HG03135 (cell line): ENCODE results near the gene DYNLT1.
"Not testable (repeated sequence)": the region's sequence is repeated elsewhere in the genome, so short reads cannot be mapped to it uniquely, and the experiment has no call there.

Experiments
- ATAC-seq: cut with Tn5 transposase; IDR thresholded peaks from one replicate; pipeline ENCODE4 v1.9.1; 2021; ENCODE audit warnings: mild to moderate bottlenecking, moderate library complexity; ENCODE audit not compliant: unreplicated experiment

Gene DYNLT1

GRCh38 chr6:158642097-158642601, 2.4 kb downstream of the DYNLT1 start:
- ATAC-seq = no peak

DNA sequence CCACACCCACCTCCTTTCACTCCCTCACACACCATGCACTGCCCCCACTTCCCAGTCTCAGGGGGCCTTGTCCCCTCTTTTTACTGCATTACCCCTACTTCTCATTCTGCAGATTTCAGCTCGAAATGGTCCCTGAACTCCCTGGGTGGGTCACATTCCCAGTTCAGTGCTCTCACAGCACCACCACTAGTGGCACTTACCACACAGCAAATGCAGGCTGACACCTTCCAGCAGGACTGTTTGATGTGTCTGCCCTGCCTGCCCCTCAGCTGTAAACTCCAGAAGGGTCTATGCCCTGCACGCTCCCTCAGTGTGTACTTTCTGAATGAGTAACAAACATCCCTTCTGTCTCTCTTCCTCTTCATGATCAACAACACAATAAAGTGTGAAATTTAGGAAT, 4.0 kb downstream of the DYNLT1 start:
- no peak for ATAC-seq

GRCh38 chr6:158639056-158639455, 5.5 kb downstream of the DYNLT1 start:
- no peak for ATAC-seq

DNA sequence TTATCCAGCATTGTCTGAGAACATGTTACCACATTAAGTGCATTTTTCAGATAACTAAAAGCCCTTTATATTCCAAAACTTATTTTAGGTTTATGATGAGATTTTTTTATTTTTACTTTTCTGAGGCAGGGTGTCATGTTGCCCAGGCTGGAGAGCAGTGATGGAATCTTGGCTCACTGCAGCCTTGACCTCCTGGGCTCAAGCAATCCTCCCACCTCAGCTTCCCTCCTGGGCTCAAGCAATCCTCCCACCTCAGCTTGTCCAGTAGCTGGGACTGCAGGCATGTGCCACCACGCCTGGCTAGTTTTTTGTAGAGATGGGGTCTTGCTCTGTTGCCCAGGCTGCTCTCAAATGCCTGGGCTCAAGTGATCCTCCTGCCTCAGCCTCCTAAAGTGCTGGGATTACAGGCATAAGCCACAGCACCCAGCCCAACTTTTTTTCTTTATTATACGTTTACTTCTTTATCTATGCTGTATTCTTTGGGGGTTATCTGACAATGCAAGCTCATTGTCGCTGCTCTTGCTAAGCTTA, 6.2 kb downstream of the DYNLT1 start:
- no peak for ATAC-seq

DNA sequence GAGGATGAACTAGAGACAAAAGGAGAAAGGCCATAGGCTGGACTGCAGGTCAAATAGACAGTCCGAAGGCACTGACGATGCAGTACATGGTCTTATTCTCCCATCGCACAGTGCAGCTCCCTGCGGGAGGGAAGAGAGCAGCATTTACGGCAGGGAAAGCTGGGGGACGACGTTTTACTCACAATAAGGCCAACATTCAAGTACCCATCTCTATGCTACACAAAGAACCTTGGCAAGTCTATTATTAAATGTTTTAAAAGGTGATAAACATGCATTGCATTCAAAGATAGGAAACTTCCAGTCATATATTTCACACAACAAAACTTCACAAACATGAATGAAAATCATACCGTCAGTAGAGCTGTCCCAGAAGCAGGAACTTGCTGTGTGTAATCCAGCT, 7.8 kb downstream of the DYNLT1 start:
- ATAC-seq = no peak

GRCh38 chr6:158635427-158636073, 9.0 kb downstream of the DYNLT1 start:
- ATAC-seq = no peak

DNA sequence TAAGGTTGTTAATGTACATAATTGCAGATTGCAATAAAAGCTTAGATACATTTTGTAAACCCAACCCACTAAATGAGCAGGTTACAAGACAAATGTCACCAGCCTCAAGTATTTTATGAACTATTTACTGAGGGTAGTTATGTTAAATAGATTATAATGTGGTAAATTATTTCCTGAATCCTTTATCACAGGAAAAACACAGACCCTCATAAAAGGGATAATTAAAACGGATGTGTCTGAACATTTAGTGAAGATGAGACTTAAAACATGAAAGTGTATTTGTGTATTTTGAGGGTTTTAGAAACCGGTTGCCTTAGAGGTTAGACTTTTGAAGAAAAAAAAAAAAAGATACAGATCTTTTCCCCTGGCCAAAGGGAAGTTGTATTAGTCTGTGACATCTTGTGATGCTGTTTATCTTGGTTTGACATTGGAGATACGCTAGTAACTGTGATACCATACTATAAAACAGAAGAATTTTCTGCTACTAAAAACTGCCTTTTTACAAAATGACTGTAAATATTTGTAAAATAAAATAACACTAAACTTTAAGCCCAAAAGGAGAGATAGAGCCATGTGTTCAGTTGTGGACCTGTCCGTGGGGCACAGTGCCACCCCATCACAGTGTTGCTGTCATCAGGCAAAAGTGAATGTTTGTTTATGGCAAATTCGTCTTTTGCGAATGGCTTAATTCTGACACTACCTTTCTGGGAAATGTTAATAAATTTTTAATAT, 9.7 kb downstream of the DYNLT1 start:
- ATAC-seq = no peak

- no peak for ATAC-seq
These were observed 11.4 kb downstream of the DYNLT1 start for GRCh38 chr6:158633127-158633526.

DNA sequence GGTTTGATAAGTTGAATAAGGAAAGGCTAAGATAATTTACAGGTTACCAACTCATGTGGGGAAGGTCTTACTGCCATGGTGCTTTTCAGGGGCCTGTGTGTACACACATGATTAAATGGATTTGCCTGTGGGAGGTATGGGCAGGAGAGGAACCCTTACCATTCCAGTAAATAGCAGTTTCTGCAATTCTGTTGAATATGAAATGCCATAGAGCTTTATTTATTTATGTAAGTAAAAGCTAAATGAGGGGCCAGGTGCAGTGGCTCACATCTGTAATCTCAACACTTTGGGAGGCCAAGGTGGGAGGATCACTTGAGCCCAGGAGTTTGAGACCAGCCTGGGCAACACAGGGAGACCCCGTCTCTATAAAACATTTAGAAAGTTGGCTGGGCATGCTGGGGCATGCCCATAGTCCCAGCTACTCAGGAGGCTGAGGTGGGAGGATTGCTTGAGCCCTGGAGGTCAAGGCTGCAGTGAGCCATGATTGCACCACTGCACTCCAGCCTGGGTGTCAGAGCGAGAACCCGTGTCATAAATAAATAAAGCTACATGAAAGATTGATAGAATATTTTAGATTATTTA, 11.9 kb downstream of the DYNLT1 start:
- ATAC-seq = not testable (repeated sequence)

DNA sequence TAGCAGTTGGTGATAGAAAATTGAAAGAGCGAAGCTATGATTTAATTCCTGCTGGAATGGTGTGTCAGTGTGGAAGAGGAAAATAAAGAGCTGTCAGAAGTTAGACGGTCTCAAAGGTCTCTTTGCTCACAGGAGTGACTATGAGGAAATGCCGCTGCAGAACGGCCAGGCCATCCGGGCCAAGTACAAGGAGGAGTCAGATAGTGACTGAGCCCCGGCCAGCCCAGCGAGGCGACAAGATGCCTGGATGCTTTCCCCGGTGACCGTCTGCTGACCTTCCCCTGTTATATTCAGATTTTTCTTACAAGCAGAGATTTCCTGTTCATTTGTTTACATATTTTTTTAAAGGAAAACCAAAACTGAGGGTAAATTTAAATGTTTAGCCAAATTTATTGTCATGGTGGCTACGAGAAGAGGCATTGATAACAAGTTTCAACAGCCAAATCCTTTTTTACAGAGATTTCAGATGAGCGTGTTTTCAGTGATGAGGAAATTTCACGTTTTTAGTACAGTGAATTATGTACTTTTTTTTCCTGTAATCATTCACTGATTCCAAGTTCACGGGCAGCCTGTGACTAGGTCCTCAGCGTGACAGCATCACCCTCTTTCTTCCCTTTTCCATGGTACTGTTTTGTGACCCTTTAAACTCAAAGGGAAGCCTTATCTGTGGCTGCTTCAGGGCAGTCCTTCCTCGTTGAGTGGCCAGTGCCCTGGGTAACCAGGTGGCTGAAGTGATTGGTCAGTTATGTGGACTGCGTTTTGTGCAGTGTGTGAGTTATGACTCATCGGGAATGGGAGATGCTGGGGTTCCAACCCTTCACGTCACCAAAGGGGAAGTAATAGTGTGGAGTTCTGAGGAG, 12.6 kb downstream of the DYNLT1 start:
- no peak for ATAC-seq

- ATAC-seq = no peak
These were observed 13.5 kb downstream of the DYNLT1 start for GRCh38 chr6:158630938-158631616.

DNA sequence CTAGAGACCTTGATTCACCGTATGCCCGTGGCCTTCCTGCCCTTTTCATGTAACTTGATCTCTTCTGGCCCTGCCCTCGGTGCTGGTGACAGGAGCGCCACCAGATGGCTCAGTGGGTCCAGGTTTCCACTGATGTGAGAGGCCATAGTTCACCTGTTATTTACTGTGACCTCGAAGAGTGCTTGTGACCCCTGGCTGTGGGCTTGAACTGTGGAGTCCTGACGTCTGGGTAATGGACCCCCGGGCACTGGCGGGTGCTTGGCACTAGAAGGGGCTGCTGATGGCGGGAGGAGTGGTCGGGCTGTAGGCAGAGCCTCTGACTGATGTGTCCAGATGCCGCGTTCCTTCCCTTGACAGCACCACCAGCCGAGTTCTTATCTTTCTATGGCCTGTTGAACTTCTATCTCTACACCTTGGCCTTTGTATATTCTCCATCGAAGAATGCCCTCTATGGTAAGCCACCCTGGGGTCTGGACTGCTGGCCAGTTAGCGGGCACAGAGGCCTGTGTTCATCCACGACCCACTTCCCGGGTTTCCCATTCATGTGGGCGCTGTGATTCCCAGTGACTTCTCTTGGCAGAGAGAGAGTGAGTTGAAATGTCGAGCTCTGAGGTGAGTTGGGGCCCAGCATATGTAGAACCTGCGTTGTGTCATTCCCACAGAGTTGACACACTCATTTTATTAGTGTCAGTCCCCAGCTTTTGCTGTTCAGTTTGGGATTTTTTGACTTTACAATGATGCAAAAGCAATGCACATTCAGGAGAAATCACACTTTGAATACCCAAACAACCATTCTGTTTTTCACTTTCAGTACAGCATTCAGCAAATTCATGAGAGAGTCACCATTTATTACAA, 14.9 kb downstream of the DYNLT1 start:
- no peak for ATAC-seq

- ATAC-seq = no peak
These were observed 16.0 kb downstream of the DYNLT1 start for GRCh38 chr6:158628542-158628941.

- ATAC-seq = no peak
These were observed 16.7 kb downstream of the DYNLT1 start for GRCh38 chr6:158627940-158628211.

DNA sequence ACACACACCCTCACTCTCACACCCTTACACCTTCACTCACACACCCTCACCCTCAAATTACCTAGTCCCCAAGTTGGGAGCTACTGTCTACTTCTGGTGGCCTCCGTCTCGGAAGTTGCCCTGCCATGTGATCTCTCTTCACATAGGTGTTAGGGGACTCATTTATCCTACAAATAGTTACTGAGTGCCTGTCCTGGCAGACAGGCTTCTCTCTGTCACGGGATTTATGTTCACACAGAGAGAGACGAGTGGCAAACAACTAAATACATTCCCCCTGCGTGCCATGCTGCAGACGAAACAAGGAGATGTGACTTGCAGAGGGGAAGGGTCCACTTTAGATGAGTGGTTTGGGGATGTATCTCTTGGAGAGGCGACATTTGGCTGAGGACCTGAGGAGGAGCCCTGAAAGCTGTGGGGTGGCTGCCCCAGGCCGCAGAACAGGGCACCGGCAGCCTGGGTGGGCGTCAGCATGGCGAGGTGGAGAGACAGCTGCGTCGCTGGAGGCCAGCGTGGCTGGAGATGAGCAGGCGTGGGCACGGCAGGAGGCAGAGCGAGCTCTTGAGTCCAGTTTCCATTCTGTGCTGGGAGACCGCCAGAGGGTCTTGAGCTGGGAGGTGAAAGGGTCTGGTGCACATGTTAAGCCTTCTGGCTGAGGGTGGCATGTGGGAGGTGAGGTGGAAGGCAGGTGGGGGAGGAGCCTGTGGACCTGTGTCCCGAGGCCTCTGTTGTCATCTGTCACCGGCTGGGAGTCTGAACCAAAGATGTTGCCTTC, 17.2 kb downstream of the DYNLT1 start:
- no peak for ATAC-seq

- no peak for ATAC-seq
These were observed 18.0 kb downstream of the DYNLT1 start for GRCh38 chr6:158626360-158627167.

DNA sequence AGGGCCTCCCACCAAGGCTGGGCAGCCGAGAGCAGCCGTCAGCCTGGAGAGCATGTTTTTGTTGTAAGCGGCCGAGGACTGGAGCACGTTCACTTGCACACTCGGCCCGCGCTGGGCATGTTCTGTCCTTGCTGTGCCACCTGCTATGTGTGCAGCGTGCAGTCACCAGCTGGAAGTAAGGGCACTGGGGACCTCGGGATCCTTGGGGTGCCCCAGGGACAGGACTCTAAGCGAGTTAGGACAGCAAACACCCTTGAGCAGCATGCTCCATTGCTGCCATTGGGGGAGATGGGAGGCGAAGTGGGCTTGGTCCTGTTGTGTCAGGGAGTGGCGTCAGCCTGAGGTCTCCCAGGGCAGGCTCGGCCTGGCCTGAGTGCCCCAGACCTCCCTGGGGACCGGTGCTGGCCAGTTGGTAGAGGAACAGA, 18.6 kb downstream of the DYNLT1 start:
- no peak for ATAC-seq
